MM.1S (cell line): Measurements from ENCODE around the gene PSMG3.

ENCODE experiments used
- EZH2phosphoT487 ChIP-seq: fragments of 300-600 bp; sonication (generic); IDR thresholded peaks from 2 replicates; pipeline ENCODE4 v1.6.1; 2018; ENCODE audit warnings: antibody characterized with exemption, low read length
- TF ChIP-seq, protein P1 (sequence below): fragments of 300-600 bp; sonication (generic); IDR thresholded peaks from 2 replicates; pipeline ENCODE4 v1.5.1; 2016; ENCODE audit warnings: antibody characterized with exemption, low read length, mixed read lengths

DNA sequence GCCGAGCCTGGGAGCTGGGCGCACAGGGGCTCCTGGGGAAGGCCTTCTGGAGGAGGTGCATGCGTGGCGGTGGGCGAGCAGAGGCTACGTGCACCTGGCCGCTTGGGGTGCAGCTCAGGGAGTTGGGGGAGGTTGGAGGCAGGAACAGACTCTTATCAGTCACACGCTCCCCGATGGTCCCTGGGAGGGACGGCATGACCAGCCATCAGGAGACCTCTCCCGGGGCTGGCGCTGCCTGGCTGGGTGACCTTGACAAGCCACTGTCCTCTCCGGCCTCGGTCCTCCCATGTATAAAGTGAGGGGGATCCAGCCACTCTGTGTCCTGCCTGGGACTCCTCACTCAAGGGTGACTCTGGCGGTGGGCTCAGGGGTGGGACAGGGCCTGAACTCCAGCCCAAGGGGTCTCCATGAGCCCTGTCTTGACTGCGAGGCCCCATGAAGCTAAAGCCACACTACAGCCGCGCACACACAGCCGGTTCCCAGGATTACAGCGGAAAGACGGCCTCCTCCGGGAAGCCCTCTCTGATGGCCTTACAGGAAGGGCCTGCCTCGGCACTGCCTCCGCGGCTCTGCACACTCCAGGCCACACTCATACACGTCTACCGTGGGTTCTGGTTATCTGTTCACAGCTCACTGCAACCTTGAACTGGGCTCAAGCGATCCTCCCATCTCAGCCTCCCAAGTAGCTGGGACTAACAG is 16.2 kb downstream of the PSMG3 start:
- TF ChIP-seq, protein P1, sequence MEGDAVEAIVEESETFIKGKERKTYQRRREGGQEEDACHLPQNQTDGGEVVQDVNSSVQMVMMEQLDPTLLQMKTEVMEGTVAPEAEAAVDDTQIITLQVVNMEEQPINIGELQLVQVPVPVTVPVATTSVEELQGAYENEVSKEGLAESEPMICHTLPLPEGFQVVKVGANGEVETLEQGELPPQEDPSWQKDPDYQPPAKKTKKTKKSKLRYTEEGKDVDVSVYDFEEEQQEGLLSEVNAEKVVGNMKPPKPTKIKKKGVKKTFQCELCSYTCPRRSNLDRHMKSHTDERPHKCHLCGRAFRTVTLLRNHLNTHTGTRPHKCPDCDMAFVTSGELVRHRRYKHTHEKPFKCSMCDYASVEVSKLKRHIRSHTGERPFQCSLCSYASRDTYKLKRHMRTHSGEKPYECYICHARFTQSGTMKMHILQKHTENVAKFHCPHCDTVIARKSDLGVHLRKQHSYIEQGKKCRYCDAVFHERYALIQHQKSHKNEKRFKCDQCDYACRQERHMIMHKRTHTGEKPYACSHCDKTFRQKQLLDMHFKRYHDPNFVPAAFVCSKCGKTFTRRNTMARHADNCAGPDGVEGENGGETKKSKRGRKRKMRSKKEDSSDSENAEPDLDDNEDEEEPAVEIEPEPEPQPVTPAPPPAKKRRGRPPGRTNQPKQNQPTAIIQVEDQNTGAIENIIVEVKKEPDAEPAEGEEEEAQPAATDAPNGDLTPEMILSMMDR, result no peak
- TF ChIP-seq EZH2phosphoT487, result no peak
